A549 (cell line): ENCODE data around the gene ANKRD28. TPM values are rescaled to one million over a fixed set of nuclear protein-coding genes. Genes with fewer than 3 reads are reported as not detected.

ENCODE experiments used
- ATAC-seq, 2 experiments: fragments of 200-7000 bp in 1 of 2; fragments of >200 bp in 1 of 2; cut with Nextera tagmentation in 1 of 2; cut with Tn5 transposase in 1 of 2; 3 replicates each; pipeline versions ENCODE4 v1.8.0 to v1.9.1; 2018 to 2020; ENCODE audit warnings: mild to moderate bottlenecking in 1 of 2, moderate library complexity in 1 of 2
- CTCF ChIA-PET: fragments of 300-600 bp; sonication (Branson Sonifier 250); formaldehyde crosslinking; extraction: SDS; loops from one replicate; lab custom pipeline; 2021; ENCODE audit warnings: antibody characterized with exemption, inconsistent platforms; lab: Yijun Ruan, JAX
- POLR2A ChIA-PET: fragments of 350-600 bp; formaldehyde crosslinking; extraction: SDS; loops from one replicate; lab custom pipeline; 2021; ENCODE audit warnings: antibody characterized with exemption, inconsistent platforms; lab: Yijun Ruan, JAX
- DNase-seq, 2 experiments: peaks; one replicate each; pipeline versions ENCODE4 v3.0.0 to v3.0.0-alpha.2; 2011 to 2016; ENCODE audit warnings: low read depth in 1 of 2, low spot score in 1 of 2
- FAIRE-seq: peaks from 2 replicates; lab custom pipeline; 2011; peaks lifted over from hg19 to GRCh38; lab: Jason Lieb, UNC
- H3K27ac ChIP-seq, 2 experiments: fragments of >200 bp; sonication (Bioruptor Twin); formaldehyde crosslinking; 3 replicates each; pipeline ENCODE4 v1.5.1; 2016 to 2017
- H3K4me1 ChIP-seq: fragments of >200 bp; sonication (Bioruptor Twin); formaldehyde crosslinking; 3 replicates; pipeline ENCODE4 v1.6.1; 2016
- H3K4me2 ChIP-seq: fragments of >200 bp; sonication (Bioruptor Twin); formaldehyde crosslinking; 3 replicates; pipeline ENCODE4 v1.6.1; 2016
- H3K4me3 ChIP-seq: fragments of >200 bp; sonication (Bioruptor Twin); formaldehyde crosslinking; 3 replicates; pipeline ENCODE4 v1.5.1; 2016
- H3K9me3 ChIP-seq: fragments of >200 bp; sonication (Bioruptor Twin); formaldehyde crosslinking; 3 replicates; pipeline ENCODE4 v1.6.1; 2016
- BHLHE40 ChIP-seq: IDR thresholded peaks from 2 replicates; pipeline ENCODE4 v1.6.1; 2012; ENCODE audit warnings: low read depth, low read length, inconsistent platforms
- CBX2 ChIP-seq: fragments of 200-600 bp; sonication (generic); IDR thresholded peaks from 2 replicates; pipeline ENCODE4 v1.6.1; 2016; ENCODE audit warnings: low read depth, mild to moderate bottlenecking, borderline replicate concordance
- CHD2 ChIP-seq: fragments of 150-350 bp; IDR thresholded peaks from 2 replicates; pipeline ENCODE4 v1.6.1; 2014; ENCODE audit warnings: low read length; ENCODE audit not compliant: partially characterized antibody
- EHMT2 ChIP-seq: fragments of 200-600 bp; sonication (generic); IDR thresholded peaks from 2 replicates; pipeline ENCODE4 v1.6.1; 2016; ENCODE audit warnings: antibody characterized with exemption, low read depth, mild to moderate bottlenecking, moderate library complexity
- EP300 ChIP-seq, 2 experiments: fragments of >200 bp; sonication (Bioruptor Twin); formaldehyde crosslinking; IDR thresholded peaks; 2 replicates in 1 of 2; 3 replicates in 1 of 2; pipeline ENCODE4 v1.6.1; 2016 to 2017
- FOSB ChIP-seq: fragments of 250-450 bp; sonication (Bioruptor Pico); IDR thresholded peaks from 2 replicates; pipeline ENCODE4 v1.5.0; 2020; ENCODE audit warnings: mild to moderate bottlenecking, moderate library complexity
- FOXS1 ChIP-seq: fragments of 250-450 bp; sonication (Bioruptor Pico); IDR thresholded peaks from 2 replicates; pipeline ENCODE4 v1.5.0; 2020; ENCODE audit warnings: mild to moderate bottlenecking, moderate library complexity
- HEYL ChIP-seq: fragments of 250-450 bp; sonication (Bioruptor Pico); IDR thresholded peaks from 2 replicates; pipeline ENCODE4 v1.8.0; 2021; ENCODE audit warnings: mild to moderate bottlenecking, moderate library complexity
- HOXB13 ChIP-seq: fragments of 250-450 bp; sonication (Bioruptor Pico); IDR thresholded peaks from 2 replicates; pipeline ENCODE4 v1.5.0; 2020; ENCODE audit warnings: low read depth, mild to moderate bottlenecking, moderate library complexity
- KDM1A ChIP-seq: fragments of 200-600 bp; sonication (generic); IDR thresholded peaks from 2 replicates; pipeline ENCODE4 v1.6.1; 2016; ENCODE audit warnings: low read depth, mild to moderate bottlenecking
- KDM5A ChIP-seq: fragments of 200-600 bp; sonication (generic); IDR thresholded peaks from 2 replicates; pipeline ENCODE4 v1.6.1; 2016; ENCODE audit warnings: antibody characterized with exemption, mild to moderate bottlenecking
- MYC ChIP-seq: IDR thresholded peaks from 2 replicates; pipeline ENCODE4 v1.6.1; 2012; ENCODE audit warnings: mild to moderate bottlenecking, inconsistent platforms, low read length, improper control_type of control experiment, borderline replicate concordance
- NFE2L2 ChIP-seq: fragments of 150-350 bp; conservative IDR thresholded peaks from 2 replicates; pipeline ENCODE4 v1.6.1; 2014; ENCODE audit warnings: low read length
- RARB ChIP-seq: fragments of 250-450 bp; sonication (Bioruptor Pico); IDR thresholded peaks from 2 replicates; pipeline ENCODE4 v1.8.0; 2021; ENCODE audit warnings: mild to moderate bottlenecking, moderate library complexity
- RCOR1 ChIP-seq: fragments of 150-350 bp; IDR thresholded peaks from 2 replicates; pipeline ENCODE4 v1.6.1; 2014; ENCODE audit warnings: antibody characterized with exemption, low read length, low read depth
- RNF2 ChIP-seq: fragments of 200-600 bp; sonication (generic); IDR thresholded peaks from 2 replicates; pipeline ENCODE4 v1.6.1; 2016; ENCODE audit warnings: low read depth, mild to moderate bottlenecking, antibody characterized with exemption, moderate library complexity, borderline replicate concordance
- SMC3 ChIP-seq: fragments of >200 bp; sonication (Bioruptor Twin); formaldehyde crosslinking; IDR thresholded peaks from 3 replicates; pipeline ENCODE4 v1.6.1; 2018; ENCODE audit warnings: inconsistent platforms
- SREBF2 ChIP-seq: fragments of 450-650 bp; IDR thresholded peaks from 2 replicates; pipeline ENCODE4 v1.6.1; 2014; ENCODE audit warnings: mild to moderate bottlenecking, moderate library complexity
- ZC3H11A ChIP-seq: fragments of 450-650 bp; IDR thresholded peaks from 2 replicates; pipeline ENCODE4 v1.6.1; 2014; ENCODE audit warnings: antibody characterized with exemption, mild to moderate bottlenecking
- ZNF302 ChIP-seq: fragments of 250-450 bp; sonication (Bioruptor Pico); IDR thresholded peaks from 2 replicates; pipeline ENCODE4 v1.9.0; 2021; ENCODE audit warnings: inconsistent platforms, mild to moderate bottlenecking, moderate library complexity
- WGBS: methylation state at CpG from one replicate; pipeline ENCODE4 v1.1.6; 2017; ENCODE audit errors: missing lambda C conversion rate; 5-methylcytosine and 5-hydroxymethylcytosine counted together
- polyA plus RNA-seq, 4 experiments: library from polyadenylated mRNA; depleted of rRNA in 3 of 4; stranded (reverse); fragments of >200 nt; fragmentation: RNase III in 1 of 4; extraction: RNeasy Plus Mini Kit Qiagen cat#74134 plus additional on column Dnase treatment in 1 of 4; gene quantifications; 2 replicates in 3 of 4; 3 replicates in 1 of 4; pipeline ENCODE4 v1.2.3, GENCODE V29; 2011 to 2017
- TF ChIP-seq, protein P1 (sequence below): fragments of 150-350 bp; IDR thresholded peaks from 2 replicates; pipeline ENCODE4 v1.6.1; 2014; ENCODE audit warnings: low read depth, mild to moderate bottlenecking, low read length
- TF ChIP-seq, protein P2 (sequence below): fragments of 250-450 bp; sonication (Bioruptor Pico); IDR thresholded peaks from 2 replicates; pipeline ENCODE4 v1.5.0; 2021; ENCODE audit warnings: mild to moderate bottlenecking, moderate library complexity, borderline replicate concordance
- TF ChIP-seq, protein P3 (sequence below): IDR thresholded peaks from 2 replicates; pipeline ENCODE4 v1.6.1; 2012
- TF ChIP-seq, protein P4 (sequence below): fragments of 450-650 bp; IDR thresholded peaks from 2 replicates; pipeline ENCODE4 v1.6.1; 2014; ENCODE audit warnings: antibody characterized with exemption
- TF ChIP-seq, protein P5 (sequence below): fragments of 200-600 bp; sonication (generic); IDR thresholded peaks from 2 replicates; pipeline ENCODE4 v1.6.1; 2016; ENCODE audit warnings: antibody characterized with exemption, mild to moderate bottlenecking, moderate library complexity

The ANKRD28 gene
- polyA plus RNA-seq, 2 of the 4 experiments (the other 2 are of a cell fraction): 29.9 to 72.0 TPM

DNA sequence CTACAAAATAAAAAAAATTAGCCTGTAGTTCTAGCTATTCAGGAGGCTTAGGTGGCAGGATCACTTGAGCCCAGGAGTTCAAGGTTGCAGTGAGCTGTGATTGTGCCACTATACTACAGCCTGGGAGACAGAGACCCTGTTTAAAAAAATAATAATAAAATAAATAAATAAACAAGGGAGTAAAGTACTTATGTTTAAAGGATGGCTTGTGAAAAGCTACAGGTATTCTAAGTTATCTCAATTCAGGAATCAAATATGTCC is 74.2 kb downstream of the ANKRD28 start:
- CTCF ChIA-PET: interaction anchor here (2.0 kb wide), 1 partner anchor 88 kb away, joined by 4 read pairs; no protein-coding TSS in a partner anchor
- POLR2A ChIA-PET: no interaction called here
- Histone ChIP-seq H3K9me3 (no peaks in the 10 kb centered on the region), H3K27ac (no peak overlapping the region), H3K4me1 (peaks cover 15% of the 10 kb centered on the region), H3K4me3 (no peak overlapping the region), H3K4me2 (peak overlapping the region; percentile 21; the same call in 1 of the 3 replicates)
- TF ChIP-seq MYC (no peak), EHMT2 (no peak), RARB (CRISPR knock-in tag) (no peak), SMC3 (no peak), ZC3H11A (no peak), SREBF2 (no peak), CBX2 (no peak)
- TF ChIP-seq, protein P1, sequence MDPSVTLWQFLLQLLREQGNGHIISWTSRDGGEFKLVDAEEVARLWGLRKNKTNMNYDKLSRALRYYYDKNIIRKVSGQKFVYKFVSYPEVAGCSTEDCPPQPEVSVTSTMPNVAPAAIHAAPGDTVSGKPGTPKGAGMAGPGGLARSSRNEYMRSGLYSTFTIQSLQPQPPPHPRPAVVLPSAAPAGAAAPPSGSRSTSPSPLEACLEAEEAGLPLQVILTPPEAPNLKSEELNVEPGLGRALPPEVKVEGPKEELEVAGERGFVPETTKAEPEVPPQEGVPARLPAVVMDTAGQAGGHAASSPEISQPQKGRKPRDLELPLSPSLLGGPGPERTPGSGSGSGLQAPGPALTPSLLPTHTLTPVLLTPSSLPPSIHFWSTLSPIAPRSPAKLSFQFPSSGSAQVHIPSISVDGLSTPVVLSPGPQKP: no peak
- TF ChIP-seq, protein P2, sequence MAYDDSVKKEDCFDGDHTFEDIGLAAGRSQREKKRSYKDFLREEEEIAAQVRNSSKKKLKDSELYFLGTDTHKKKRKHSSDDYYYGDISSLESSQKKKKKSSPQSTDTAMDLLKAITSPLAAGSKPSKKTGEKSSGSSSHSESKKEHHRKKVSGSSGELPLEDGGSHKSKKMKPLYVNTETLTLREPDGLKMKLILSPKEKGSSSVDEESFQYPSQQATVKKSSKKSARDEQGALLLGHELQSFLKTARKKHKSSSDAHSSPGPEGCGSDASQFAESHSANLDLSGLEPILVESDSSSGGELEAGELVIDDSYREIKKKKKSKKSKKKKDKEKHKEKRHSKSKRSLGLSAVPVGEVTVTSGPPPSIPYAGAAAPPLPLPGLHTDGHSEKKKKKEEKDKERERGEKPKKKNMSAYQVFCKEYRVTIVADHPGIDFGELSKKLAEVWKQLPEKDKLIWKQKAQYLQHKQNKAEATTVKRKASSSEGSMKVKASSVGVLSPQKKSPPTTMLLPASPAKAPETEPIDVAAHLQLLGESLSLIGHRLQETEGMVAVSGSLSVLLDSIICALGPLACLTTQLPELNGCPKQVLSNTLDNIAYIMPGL (CRISPR knock-in tag): no peak
- TF ChIP-seq, protein P3, sequence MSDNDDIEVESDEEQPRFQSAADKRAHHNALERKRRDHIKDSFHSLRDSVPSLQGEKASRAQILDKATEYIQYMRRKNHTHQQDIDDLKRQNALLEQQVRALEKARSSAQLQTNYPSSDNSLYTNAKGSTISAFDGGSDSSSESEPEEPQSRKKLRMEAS: no peak
- DNase-seq (no peak), FAIRE-seq (no peak), ATAC-seq (no peak)

DNA sequence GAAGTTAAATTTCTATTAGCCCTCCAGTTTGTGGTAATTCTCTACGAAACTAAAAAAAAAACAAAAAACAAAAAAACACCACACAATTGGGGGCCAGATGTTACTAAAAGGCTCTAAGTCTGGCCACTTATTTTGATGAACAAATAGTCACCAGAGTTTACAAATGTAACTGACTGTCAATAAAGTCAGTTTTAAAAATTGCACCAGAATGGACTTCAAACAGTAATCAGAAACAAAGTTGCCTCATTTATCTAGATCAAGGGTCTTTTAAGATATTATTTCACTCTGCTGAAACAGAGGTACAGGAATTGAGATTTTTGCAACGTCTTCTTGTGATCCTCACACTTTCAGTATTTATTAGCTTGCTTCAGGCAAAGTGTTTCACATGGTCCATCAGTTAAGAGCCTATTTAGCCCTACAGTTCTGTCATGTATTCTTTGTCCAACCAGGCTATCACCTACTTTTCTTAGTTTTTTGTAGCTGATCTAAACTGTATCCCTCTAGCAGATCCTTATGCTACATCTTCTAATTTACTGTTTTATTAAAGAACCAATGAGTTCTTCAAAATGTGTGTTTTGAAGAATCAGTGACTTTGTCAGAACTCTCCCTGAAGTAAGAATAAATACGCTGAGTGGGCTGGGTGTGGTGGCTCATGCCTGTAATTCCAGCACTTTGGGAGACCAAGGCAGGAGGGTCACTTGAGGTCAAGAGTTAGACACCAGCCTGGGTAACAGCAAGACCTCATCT is 74.7 kb downstream of the ANKRD28 start:
- DNase-seq: no peak
- Histone ChIP-seq H3K4me3 (no peak overlapping the region), H3K4me2 (peak overlapping the region; percentile 21; the same call in 1 of the 3 replicates), H3K4me1 (peaks cover 15% of the 10 kb centered on the region), H3K27ac (no peak overlapping the region), H3K9me3 (no peaks in the 10 kb centered on the region)
- ChIA-PET POLR2A (no interaction called here), CTCF (interaction anchor here (2.0 kb wide), 1 partner anchor 89 kb away, joined by 4 read pairs; no protein-coding TSS in a partner anchor)
- no peak for ATAC-seq
- 59% methylated on average over 3 of the region's 3 CpGs for WGBS
- no peak for TF ChIP-seq ZNF302 (CRISPR knock-in tag)
- TF ChIP-seq BHLHE40: no peak
- TF ChIP-seq RCOR1: no peak
- no peak for TF ChIP-seq MYC
- no peak for TF ChIP-seq RNF2
- TF ChIP-seq HEYL: no peak
- no peak for TF ChIP-seq HOXB13 (CRISPR knock-in tag)
- TF ChIP-seq NFE2L2: no peak
- no peak for TF ChIP-seq EHMT2
- no peak for TF ChIP-seq ZC3H11A
- TF ChIP-seq KDM1A: no peak
- TF ChIP-seq FOXS1: no peak
- TF ChIP-seq, protein P4, sequence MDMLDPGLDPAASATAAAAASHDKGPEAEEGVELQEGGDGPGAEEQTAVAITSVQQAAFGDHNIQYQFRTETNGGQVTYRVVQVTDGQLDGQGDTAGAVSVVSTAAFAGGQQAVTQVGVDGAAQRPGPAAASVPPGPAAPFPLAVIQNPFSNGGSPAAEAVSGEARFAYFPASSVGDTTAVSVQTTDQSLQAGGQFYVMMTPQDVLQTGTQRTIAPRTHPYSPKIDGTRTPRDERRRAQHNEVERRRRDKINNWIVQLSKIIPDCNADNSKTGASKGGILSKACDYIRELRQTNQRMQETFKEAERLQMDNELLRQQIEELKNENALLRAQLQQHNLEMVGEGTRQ: no peak
- no peak for TF ChIP-seq FOSB (CRISPR knock-in tag)
- TF ChIP-seq EP300 (IDR thresholded peaks at IDR 0.05): no peak
- TF ChIP-seq, protein P5, sequence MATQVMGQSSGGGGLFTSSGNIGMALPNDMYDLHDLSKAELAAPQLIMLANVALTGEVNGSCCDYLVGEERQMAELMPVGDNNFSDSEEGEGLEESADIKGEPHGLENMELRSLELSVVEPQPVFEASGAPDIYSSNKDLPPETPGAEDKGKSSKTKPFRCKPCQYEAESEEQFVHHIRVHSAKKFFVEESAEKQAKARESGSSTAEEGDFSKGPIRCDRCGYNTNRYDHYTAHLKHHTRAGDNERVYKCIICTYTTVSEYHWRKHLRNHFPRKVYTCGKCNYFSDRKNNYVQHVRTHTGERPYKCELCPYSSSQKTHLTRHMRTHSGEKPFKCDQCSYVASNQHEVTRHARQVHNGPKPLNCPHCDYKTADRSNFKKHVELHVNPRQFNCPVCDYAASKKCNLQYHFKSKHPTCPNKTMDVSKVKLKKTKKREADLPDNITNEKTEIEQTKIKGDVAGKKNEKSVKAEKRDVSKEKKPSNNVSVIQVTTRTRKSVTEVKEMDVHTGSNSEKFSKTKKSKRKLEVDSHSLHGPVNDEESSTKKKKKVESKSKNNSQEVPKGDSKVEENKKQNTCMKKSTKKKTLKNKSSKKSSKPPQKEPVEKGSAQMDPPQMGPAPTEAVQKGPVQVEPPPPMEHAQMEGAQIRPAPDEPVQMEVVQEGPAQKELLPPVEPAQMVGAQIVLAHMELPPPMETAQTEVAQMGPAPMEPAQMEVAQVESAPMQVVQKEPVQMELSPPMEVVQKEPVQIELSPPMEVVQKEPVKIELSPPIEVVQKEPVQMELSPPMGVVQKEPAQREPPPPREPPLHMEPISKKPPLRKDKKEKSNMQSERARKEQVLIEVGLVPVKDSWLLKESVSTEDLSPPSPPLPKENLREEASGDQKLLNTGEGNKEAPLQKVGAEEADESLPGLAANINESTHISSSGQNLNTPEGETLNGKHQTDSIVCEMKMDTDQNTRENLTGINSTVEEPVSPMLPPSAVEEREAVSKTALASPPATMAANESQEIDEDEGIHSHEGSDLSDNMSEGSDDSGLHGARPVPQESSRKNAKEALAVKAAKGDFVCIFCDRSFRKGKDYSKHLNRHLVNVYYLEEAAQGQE: no peak
- no peak for TF ChIP-seq CHD2
- TF ChIP-seq KDM5A: no peak
- FAIRE-seq: no peak
